SU-DHL-6 (cell line): Measurements from ENCODE around the gene ARHGEF11.

ENCODE experiments used
- H2AFZ ChIP-seq: fragments of 200-600 bp; sonication (generic); 2 replicates; pipeline ENCODE4 v1.6.1; 2014; ENCODE audit warnings: low read depth, mild to moderate bottlenecking, moderate library complexity, mixed read lengths, antibody characterized with exemption, low read length; ENCODE audit not compliant: severe bottlenecking
- H3F3A ChIP-seq: fragments of 200-600 bp; shearing (Covaris generic); 2 replicates; pipeline ENCODE4 v1.6.0; 2016; ENCODE audit warnings: antibody characterized with exemption, mild to moderate bottlenecking; ENCODE audit not compliant: insufficient read depth
- H3K27ac ChIP-seq: fragments of 200-600 bp; sonication (generic); 2 replicates; pipeline ENCODE4 v1.5.1; 2016; ENCODE audit warnings: low read depth, mild to moderate bottlenecking, low read length, moderate library complexity, mixed read lengths
- H3K27me3 ChIP-seq: fragments of 200-600 bp; sonication (generic), shearing (Covaris generic); 2 replicates; pipeline ENCODE4 v1.6.0; 2014; ENCODE audit warnings: mild to moderate bottlenecking, low read length
- H3K36me3 ChIP-seq: fragments of 200-600 bp; sonication (generic); 2 replicates; pipeline ENCODE4 v1.6.1; 2014; ENCODE audit warnings: mild to moderate bottlenecking, low read length, mixed read lengths
- H3K4me2 ChIP-seq: fragments of 300-600, 200-600 bp; shearing (Covaris generic), sonication (generic); 2 replicates; pipeline ENCODE4 v1.6.0; 2014; ENCODE audit warnings: low read length, low read depth, mild to moderate bottlenecking; ENCODE audit not compliant: poor library complexity, severe bottlenecking
- H3K4me3 ChIP-seq: fragments of 200-600 bp; sonication (generic); 2 replicates; pipeline ENCODE4 v1.5.1; 2014; ENCODE audit warnings: antibody characterized with exemption, low read length, mild to moderate bottlenecking, mixed read lengths; ENCODE audit not compliant: insufficient read depth, poor library complexity, severe bottlenecking
- H3K79me2 ChIP-seq: fragments of 200-600 bp; sonication (generic); 2 replicates; pipeline ENCODE4 v1.6.1; 2014; ENCODE audit warnings: mild to moderate bottlenecking, low read length, moderate library complexity; ENCODE audit not compliant: insufficient read depth
- H3K9ac ChIP-seq: fragments of 200-600 bp; sonication (generic); 2 replicates; pipeline ENCODE4 v1.7.0; 2014; ENCODE audit warnings: mild to moderate bottlenecking, low read length
- H3K9me2 ChIP-seq: fragments of 200-600 bp; sonication (generic); replicated peaks from 2 replicates; pipeline ENCODE4 v1.6.1; 2014; ENCODE audit warnings: low read length; ENCODE audit not compliant: insufficient read depth
- H3K9me3 ChIP-seq: fragments of 200-600 bp; sonication (generic); 2 replicates; pipeline ENCODE4 v1.6.1; 2014; ENCODE audit warnings: low read length, mixed read lengths; ENCODE audit not compliant: insufficient read depth
- H4K20me1 ChIP-seq: fragments of 200-600 bp; sonication (generic); 2 replicates; pipeline ENCODE4 v1.6.1; 2014; ENCODE audit warnings: low read depth, mild to moderate bottlenecking, antibody characterized with exemption, low read length, moderate library complexity, mixed read lengths
- CTCF ChIP-seq: fragments of 200-600 bp; sonication (generic); IDR thresholded peaks from one replicate; pipeline ENCODE4 v1.5.1; 2017; ENCODE audit warnings: antibody characterized with exemption, mild to moderate bottlenecking, low read length, moderate library complexity; ENCODE audit not compliant: insufficient read depth, poor library complexity, severe bottlenecking
- EZH2phosphoT487 ChIP-seq: fragments of 200-600 bp; sonication (generic), shearing (Covaris generic); conservative IDR thresholded peaks from 2 replicates; pipeline ENCODE4 v1.6.1; 2018; ENCODE audit warnings: mild to moderate bottlenecking, antibody characterized with exemption, low read length, moderate library complexity, mixed read lengths

ARHGEF11 gene

GRCh38 chr1:157091668-157092273 lies 46.2 kb upstream of the ARHGEF11 start:
- Histone ChIP-seq H3K4me3 (no peak overlapping the region), H3K4me2 (no peak overlapping the region), H2AFZ (no peak overlapping the region), H4K20me1 (no peaks in the 10 kb centered on the region), H3K9me3 (no peaks in the 10 kb centered on the region), H3K79me2 (no peaks in the 10 kb centered on the region), H3K27ac (no peak overlapping the region), H3K27me3 (no peaks in the 10 kb centered on the region), H3K9ac (no peak overlapping the region), H3K9me2 (no peaks in the 10 kb centered on the region), H3F3A (no peaks in the 10 kb centered on the region), H3K36me3 (no peaks in the 10 kb centered on the region)
- no peak for TF ChIP-seq EZH2phosphoT487
- no peak for TF ChIP-seq CTCF

DNA sequence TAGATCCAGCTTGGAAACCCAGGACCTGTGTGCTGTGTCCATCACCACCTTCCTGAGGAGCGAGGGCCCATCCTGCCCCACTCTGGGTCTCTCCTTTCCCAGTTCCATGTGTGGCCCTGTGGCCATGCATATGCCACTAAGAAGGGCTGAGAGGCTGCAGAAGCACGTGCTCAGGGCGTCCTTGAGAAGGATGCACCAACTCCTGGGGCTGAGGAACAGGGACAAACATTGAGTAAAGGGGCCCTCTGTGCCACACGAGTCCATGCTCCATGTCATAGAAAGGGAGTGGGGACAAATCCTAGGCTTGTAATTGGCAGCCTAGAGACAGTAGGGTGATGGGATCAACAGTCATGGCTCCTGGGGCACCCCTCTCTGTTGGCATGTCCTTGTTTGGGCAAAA lies 45.6 kb upstream of the ARHGEF11 start:
- Histone ChIP-seq H3K4me2 (no peak overlapping the region), H3K27ac (no peak overlapping the region), H2AFZ (no peak overlapping the region), H3K9me3 (no peaks in the 10 kb centered on the region), H3K9me2 (no peaks in the 10 kb centered on the region), H3K36me3 (no peaks in the 10 kb centered on the region), H4K20me1 (no peaks in the 10 kb centered on the region), H3K4me3 (no peak overlapping the region), H3K79me2 (no peaks in the 10 kb centered on the region), H3F3A (no peaks in the 10 kb centered on the region), H3K27me3 (no peaks in the 10 kb centered on the region), H3K9ac (no peak overlapping the region)
- no peak for TF ChIP-seq EZH2phosphoT487
- no peak for TF ChIP-seq CTCF

DNA sequence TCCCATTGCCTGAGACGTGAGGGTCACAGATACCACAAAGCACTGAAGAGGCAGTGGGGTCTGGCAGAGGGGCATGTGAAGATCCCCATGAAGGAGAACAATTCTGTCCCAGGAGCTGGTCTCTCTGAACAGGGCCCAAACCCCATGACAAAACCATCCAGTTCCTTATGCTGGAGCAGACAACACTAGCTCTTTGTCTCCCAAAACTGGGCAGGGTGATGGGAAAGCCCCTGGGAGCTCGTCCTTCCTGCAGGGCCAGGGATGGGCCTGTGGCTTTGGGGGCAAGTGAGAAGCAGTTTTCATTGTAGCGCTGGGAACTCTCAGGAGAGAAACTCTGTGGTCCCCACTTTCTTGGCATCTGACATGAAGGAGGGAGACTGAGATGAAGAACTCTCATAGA lies 45.2 kb upstream of the ARHGEF11 start:
- Histone ChIP-seq H3K27me3 (no peaks in the 10 kb centered on the region), H3K9me2 (no peaks in the 10 kb centered on the region), H2AFZ (no peak overlapping the region), H4K20me1 (no peaks in the 10 kb centered on the region), H3K4me3 (no peak overlapping the region), H3K36me3 (no peaks in the 10 kb centered on the region), H3K27ac (no peak overlapping the region), H3K4me2 (no peak overlapping the region), H3K79me2 (no peaks in the 10 kb centered on the region), H3K9ac (no peak overlapping the region), H3K9me3 (no peaks in the 10 kb centered on the region), H3F3A (no peaks in the 10 kb centered on the region)
- TF ChIP-seq CTCF, result no peak
- TF ChIP-seq EZH2phosphoT487, result no peak
